LHCN-M2 (cell line): Measurements from ENCODE around the gene FUS. TPM values are rescaled to one million over a fixed set of nuclear protein-coding genes. Genes with fewer than 3 reads are reported as not detected.

Experiments used
- DNase-seq: peaks from one replicate; pipeline ENCODE4 v3.0.0-alpha.2; 2012; ENCODE audit warnings: low read depth
- total RNA-seq: library from RNA; depleted of rRNA; stranded (reverse); fragments of >200 nt; gene quantifications from 2 replicates; pipeline ENCODE4 v1.2.3, GENCODE V29; 2014; rRNA removed

Gene FUS
- total RNA-seq, 1 experiment from 2014 or later, result 58.2 TPM

DNA sequence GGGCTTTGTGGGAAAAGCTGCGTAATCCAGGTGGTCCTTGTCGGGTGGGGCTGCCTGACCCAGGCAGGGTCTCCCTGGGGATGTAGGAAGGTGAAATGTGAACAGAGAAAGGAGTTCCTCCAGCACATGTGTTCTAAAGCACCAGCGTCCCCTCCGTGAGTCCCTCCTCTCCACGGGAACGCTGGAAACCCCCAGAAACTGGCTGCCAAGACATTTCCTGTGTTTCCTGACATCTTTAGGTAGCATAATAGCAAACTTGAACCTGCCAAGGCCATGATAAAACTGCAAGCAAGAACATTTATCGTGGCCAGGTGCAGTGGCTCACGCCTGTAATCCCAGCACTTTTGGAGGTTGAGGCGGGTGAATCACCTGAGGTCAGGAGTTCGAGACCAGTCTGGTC, 49.6 kb downstream of the FUS start:
- no peak for DNase-seq

- no peak for DNase-seq
Observed at GRCh38 chr16:31238041-31238440, 58.1 kb downstream of the FUS start.

Other genes starting within 250 kb of the FUS start
- 62.5 and 73.6 TPM in 2 replicates for gene ORAI3, start 231.1 kb upstream of the FUS start, total RNA-seq
- 2.4 and 3.4 TPM in 2 replicates for gene SETD1A, start 222.4 kb upstream of the FUS start, total RNA-seq
- 133 and 143 TPM in 2 replicates for gene HSD3B7, start 194.9 kb upstream of the FUS start, total RNA-seq
- gene STX1B, start 169.5 kb upstream of the FUS start, total RNA-seq, result 1.7 and 4.1 TPM in 2 replicates
- gene STX4, start 146.6 kb upstream of the FUS start, total RNA-seq, result 51.4 and 52.9 TPM in 2 replicates
- gene ZNF668, start 105.9 kb upstream of the FUS start, total RNA-seq, result 96.0 and 115 TPM in 2 replicates
- gene ZNF646, start 105.7 kb upstream of the FUS start, total RNA-seq, result 28.5 and 33.0 TPM in 2 replicates
- gene PRSS53, start 91.2 kb upstream of the FUS start, total RNA-seq, result 9.2 and 9.7 TPM in 2 replicates
- gene VKORC1, start 85.3 kb upstream of the FUS start, total RNA-seq, result 390 and 435 TPM in 2 replicates
- 199 and 204 TPM in 2 replicates for gene BCKDK, start 71.8 kb upstream of the FUS start, total RNA-seq
- 30.5 and 30.7 TPM in 2 replicates for gene KAT8, start 62.5 kb upstream of the FUS start, total RNA-seq
- not detected in 2 replicates for gene PRSS8, start 44.4 kb upstream of the FUS start, total RNA-seq
- gene PRSS36, start 30.1 kb upstream of the FUS start, total RNA-seq, result 0.40 and 0.64 TPM in 2 replicates
- gene PYCARD, start 22.6 kb downstream of the FUS start, total RNA-seq, result 7.7 and 10.8 TPM in 2 replicates
- 52.4 and 56.5 TPM in 2 replicates for gene TRIM72, start 34.0 kb downstream of the FUS start, total RNA-seq
- not detected in 2 replicates for gene PYDC1, start 37.0 kb downstream of the FUS start, total RNA-seq
- gene ITGAM, start 79.8 kb downstream of the FUS start, total RNA-seq, result 0.11 TPM in 1 of 2 replicates, not detected in the other
- not detected in 2 replicates for gene ITGAX, start 175.0 kb downstream of the FUS start, total RNA-seq
- gene ITGAD, start 213.2 kb downstream of the FUS start, total RNA-seq, result not detected in 2 replicates
- gene COX6A2, start 248.2 kb downstream of the FUS start, total RNA-seq, result not detected in 2 replicates